ENCODE results near the gene LIAS. TPM values are rescaled to one million over a fixed set of nuclear protein-coding genes. Genes with fewer than 3 reads are reported as not detected.
"Not testable (repeated sequence)": the region's sequence is repeated elsewhere in the genome, so short reads cannot be mapped to it uniquely, and the experiment has no call there.

Gene LIAS
- total RNA-seq, 1 donor from 2014 or later = 9.6 TPM

DNA sequence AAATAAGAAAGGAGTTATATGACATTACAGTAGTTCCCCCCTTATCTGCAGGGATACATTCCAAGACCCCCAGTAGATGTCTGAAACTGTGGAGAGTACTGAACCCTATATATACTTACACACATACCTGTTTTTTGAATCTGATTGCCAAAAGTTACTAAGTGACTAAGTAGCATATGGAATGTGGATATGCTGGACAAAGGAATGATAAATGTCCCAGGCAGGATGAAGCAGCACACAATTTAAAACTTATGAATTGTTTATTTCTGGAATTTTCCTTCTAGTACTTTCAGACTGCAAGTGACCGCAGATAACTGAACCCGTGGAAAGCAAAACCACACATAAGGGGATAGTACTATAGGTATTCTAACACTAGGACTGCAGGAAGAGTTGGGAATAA lies 45.7 kb downstream of the LIAS start:
- Mint-ChIP-seq H3K36me3 (ENCODE audit: low read depth, unreplicated experiment) (peaks cover 16% of the 10 kb centered on the region), H3K4me1 (ENCODE audit: low read depth, unreplicated experiment) (peaks cover 5% of the 10 kb centered on the region), H3K27ac (ENCODE audit: unreplicated experiment) (no peak overlapping the region), H3K27me3 (ENCODE audit: low read depth, unreplicated experiment) (no peaks in the 10 kb centered on the region), H3K9me3 (ENCODE audit: unreplicated experiment) (peaks cover 1% of the 10 kb centered on the region), H3K4me3 (ENCODE audit: unreplicated experiment) (no peak overlapping the region)
- H3K36me3 ChIP-seq (ENCODE audit: insufficient read depth, low read length) = peaks cover 72% of the 10 kb centered on the region
- H3K27me3 ChIP-seq (ENCODE audit: insufficient read depth, low read length) = no peaks in the 10 kb centered on the region
- peak overlapping the region; percentile 35 for H3K27ac ChIP-seq (ENCODE audit: low read depth, low read length)
- H3K4me3 ChIP-seq (ENCODE audit: insufficient read depth, low read depth, low read length) = no peak overlapping the region
- FAIRE-seq (no peak), DNase-seq (ENCODE audit: low read depth) (no peak)
- no peak overlapping the region for H3K4me2 ChIP-seq (ENCODE audit: low read length)
- TF ChIP-seq, protein P1, sequence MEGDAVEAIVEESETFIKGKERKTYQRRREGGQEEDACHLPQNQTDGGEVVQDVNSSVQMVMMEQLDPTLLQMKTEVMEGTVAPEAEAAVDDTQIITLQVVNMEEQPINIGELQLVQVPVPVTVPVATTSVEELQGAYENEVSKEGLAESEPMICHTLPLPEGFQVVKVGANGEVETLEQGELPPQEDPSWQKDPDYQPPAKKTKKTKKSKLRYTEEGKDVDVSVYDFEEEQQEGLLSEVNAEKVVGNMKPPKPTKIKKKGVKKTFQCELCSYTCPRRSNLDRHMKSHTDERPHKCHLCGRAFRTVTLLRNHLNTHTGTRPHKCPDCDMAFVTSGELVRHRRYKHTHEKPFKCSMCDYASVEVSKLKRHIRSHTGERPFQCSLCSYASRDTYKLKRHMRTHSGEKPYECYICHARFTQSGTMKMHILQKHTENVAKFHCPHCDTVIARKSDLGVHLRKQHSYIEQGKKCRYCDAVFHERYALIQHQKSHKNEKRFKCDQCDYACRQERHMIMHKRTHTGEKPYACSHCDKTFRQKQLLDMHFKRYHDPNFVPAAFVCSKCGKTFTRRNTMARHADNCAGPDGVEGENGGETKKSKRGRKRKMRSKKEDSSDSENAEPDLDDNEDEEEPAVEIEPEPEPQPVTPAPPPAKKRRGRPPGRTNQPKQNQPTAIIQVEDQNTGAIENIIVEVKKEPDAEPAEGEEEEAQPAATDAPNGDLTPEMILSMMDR (IDR thresholded peaks at IDR 0.05; ENCODE audit: insufficient read depth, low read depth, low read length) = no peak
- no peak for TF ChIP-seq EZH2 (IDR thresholded peaks at IDR 0.05; ENCODE audit: insufficient read depth, low read length)
- H3K9ac ChIP-seq (ENCODE audit: low read length) = no peak overlapping the region
- peaks cover 15% of the 10 kb centered on the region for H3K4me1 ChIP-seq (ENCODE audit: insufficient read depth, low read length)
- no peak overlapping the region for H2AFZ ChIP-seq (ENCODE audit: low read depth, low read length)
- peaks cover 12% of the 10 kb centered on the region for H4K20me1 ChIP-seq (ENCODE audit: insufficient read depth, low read length)
- H3K79me2 ChIP-seq (ENCODE audit: insufficient read depth, low read length) = peaks cover 11% of the 10 kb centered on the region
- no peaks in the 10 kb centered on the region for H3K9me3 ChIP-seq (ENCODE audit: insufficient read depth, low read depth, low read length)

GRCh38 chr4:39505581-39505980 lies 46.7 kb downstream of the LIAS start:
- no peak overlapping the region for H2AFZ ChIP-seq (ENCODE audit: low read depth, low read length)
- peaks cover 16% of the 10 kb centered on the region for H4K20me1 ChIP-seq (ENCODE audit: insufficient read depth, low read length)
- no peaks in the 10 kb centered on the region for H3K27me3 ChIP-seq (ENCODE audit: insufficient read depth, low read length)
- TF ChIP-seq, protein P1 (IDR thresholded peaks at IDR 0.05; ENCODE audit: insufficient read depth, low read depth, low read length) = no peak
- TF ChIP-seq EZH2 (IDR thresholded peaks at IDR 0.05; ENCODE audit: insufficient read depth, low read length) = no peak
- H3K9ac ChIP-seq (ENCODE audit: low read length) = no peak overlapping the region
- no peak for FAIRE-seq
- no peak for DNase-seq (ENCODE audit: low read depth)
- H3K36me3 ChIP-seq (ENCODE audit: insufficient read depth, low read length) = peaks cover 74% of the 10 kb centered on the region
- H3K4me1 Mint-ChIP-seq (ENCODE audit: low read depth, unreplicated experiment) = peaks cover 5% of the 10 kb centered on the region
- H3K9me3 ChIP-seq (ENCODE audit: insufficient read depth, low read depth, low read length) = no peaks in the 10 kb centered on the region
- peaks cover 15% of the 10 kb centered on the region for H3K36me3 Mint-ChIP-seq (ENCODE audit: low read depth, unreplicated experiment)
- no peak overlapping the region for H3K4me3 ChIP-seq (ENCODE audit: insufficient read depth, low read depth, low read length)
- H3K4me2 ChIP-seq (ENCODE audit: low read length) = no peak overlapping the region
- no peak overlapping the region for H3K27ac Mint-ChIP-seq (ENCODE audit: unreplicated experiment)
- no peaks in the 10 kb centered on the region for H3K27me3 Mint-ChIP-seq (ENCODE audit: low read depth, unreplicated experiment)
- no peak overlapping the region for H3K27ac ChIP-seq (ENCODE audit: low read depth, low read length)
- peaks cover 15% of the 10 kb centered on the region for H3K4me1 ChIP-seq (ENCODE audit: insufficient read depth, low read length)
- H3K79me2 ChIP-seq (ENCODE audit: insufficient read depth, low read length) = peaks cover 12% of the 10 kb centered on the region
- H3K4me3 Mint-ChIP-seq (ENCODE audit: unreplicated experiment) = no peak overlapping the region
- H3K9me3 Mint-ChIP-seq (ENCODE audit: unreplicated experiment) = no peaks in the 10 kb centered on the region

GRCh38 chr4:39510348-39510929 lies 51.6 kb downstream of the LIAS start:
- H3K4me3 Mint-ChIP-seq (ENCODE audit: unreplicated experiment) = no peak overlapping the region
- no peaks in the 10 kb centered on the region for H3K27me3 Mint-ChIP-seq (ENCODE audit: low read depth, unreplicated experiment)
- no peak for TF ChIP-seq EZH2 (IDR thresholded peaks at IDR 0.05; ENCODE audit: insufficient read depth, low read length)
- TF ChIP-seq, protein P1 (IDR thresholded peaks at IDR 0.05; ENCODE audit: insufficient read depth, low read depth, low read length) = no peak
- Histone ChIP-seq H3K4me2 (ENCODE audit: low read length) (no peak overlapping the region), H3K36me3 (ENCODE audit: insufficient read depth, low read length) (peaks cover 74% of the 10 kb centered on the region), H3K27me3 (ENCODE audit: insufficient read depth, low read length) (no peaks in the 10 kb centered on the region), H4K20me1 (ENCODE audit: insufficient read depth, low read length) (peaks cover 33% of the 10 kb centered on the region), H3K4me3 (ENCODE audit: insufficient read depth, low read depth, low read length) (no peak overlapping the region), H3K27ac (ENCODE audit: low read depth, low read length) (no peak overlapping the region), H3K9me3 (ENCODE audit: insufficient read depth, low read depth, low read length) (no peaks in the 10 kb centered on the region), H2AFZ (ENCODE audit: low read depth, low read length) (no peak overlapping the region), H3K9ac (ENCODE audit: low read length) (no peak overlapping the region), H3K4me1 (ENCODE audit: insufficient read depth, low read length) (peaks cover 5% of the 10 kb centered on the region), H3K79me2 (ENCODE audit: insufficient read depth, low read length) (peaks cover 51% of the 10 kb centered on the region)
- H3K36me3 Mint-ChIP-seq (ENCODE audit: low read depth, unreplicated experiment) = peaks cover 12% of the 10 kb centered on the region
- FAIRE-seq (no peak), DNase-seq (ENCODE audit: low read depth) (no peak)
- H3K9me3 Mint-ChIP-seq (ENCODE audit: unreplicated experiment) = no peaks in the 10 kb centered on the region
- H3K27ac Mint-ChIP-seq (ENCODE audit: unreplicated experiment) = no peak overlapping the region
- H3K4me1 Mint-ChIP-seq (ENCODE audit: low read depth, unreplicated experiment) = peaks cover 3% of the 10 kb centered on the region

- H3K4me3 Mint-ChIP-seq (ENCODE audit: unreplicated experiment); H3K27ac Mint-ChIP-seq (ENCODE audit: unreplicated experiment); H3K9me3 Mint-ChIP-seq (ENCODE audit: unreplicated experiment); H3K4me1 ChIP-seq (ENCODE audit: insufficient read depth, low read length); FAIRE-seq; H3K27ac ChIP-seq (ENCODE audit: low read depth, low read length); H3K27me3 Mint-ChIP-seq (ENCODE audit: low read depth, unreplicated experiment); H2AFZ ChIP-seq (ENCODE audit: low read depth, low read length); H3K4me2 ChIP-seq (ENCODE audit: low read length); DNase-seq (ENCODE audit: low read depth); H3K4me1 Mint-ChIP-seq (ENCODE audit: low read depth, unreplicated experiment); H3K27me3 ChIP-seq (ENCODE audit: insufficient read depth, low read length); H3K4me3 ChIP-seq (ENCODE audit: insufficient read depth, low read depth, low read length); H3K9me3 ChIP-seq (ENCODE audit: insufficient read depth, low read depth, low read length); H3K9ac ChIP-seq (ENCODE audit: low read length): not testable (repeated sequence)
- Histone ChIP-seq H3K79me2 (ENCODE audit: insufficient read depth, low read length) (peaks cover 78% of the 10 kb centered on the region), H4K20me1 (ENCODE audit: insufficient read depth, low read length) (peaks cover 46% of the 10 kb centered on the region), H3K36me3 (ENCODE audit: insufficient read depth, low read length) (peaks cover 62% of the 10 kb centered on the region)
- H3K36me3 Mint-ChIP-seq (ENCODE audit: low read depth, unreplicated experiment) = peaks cover 15% of the 10 kb centered on the region
Measured at GRCh38 chr4:39514266-39514665, 55.4 kb downstream of the LIAS start.

Measured in astrocyte (in vitro differentiated cells and primary cell).